Ovary (tissue), 3 donors: ENCODE results near the gene TRDMT1.

Source experiments
- CTCF ChIP-seq, 3 donors: fragments of 450-650 bp in 2 of 3; fragments of 200-600 bp in 1 of 3; IDR thresholded peaks; one replicate each; pipeline versions ENCODE4 v1.5.1 to v1.8.0; 2016 to 2022; ENCODE audit warnings: antibody characterized with exemption in 3 of 3, mild to moderate bottlenecking in 1 of 3
- EP300 ChIP-seq: sonication (generic); formaldehyde crosslinking; IDR thresholded peaks from one replicate; pipeline ENCODE4 v1.6.1; 2017; ENCODE audit warnings: antibody characterized with exemption
- POLR2A ChIP-seq: fragments of 450-650 bp; IDR thresholded peaks from one replicate; pipeline ENCODE4 v1.6.1; 2017; ENCODE audit warnings: antibody characterized with exemption, mild to moderate bottlenecking, moderate library complexity
- donor health status: DM: no; HTN: no; CAD: no.

GRCh38 chr10:17145239-17145638 lies 56.2 kb downstream of the TRDMT1 start:
- TF ChIP-seq CTCF (IDR thresholded peaks at IDR 0.05) (no peak), POLR2A (no peak), EP300 (no peak)
